Activated CD8-positive, alpha-beta memory T cell treated with anti-CD3 and anti-CD28 coated beads, Interleukin-2, amount 50 U/mL, for 48 hours (primary cell): Measurements from ENCODE around the gene PTPRG.

Experiments used
- DNase-seq: peaks from one replicate; pipeline ENCODE4 v3.0.0-alpha.2; 2020

PTPRG gene

GRCh38 chr3:61937477-61937876, 376.1 kb downstream of the PTPRG start:
- DNase-seq = no peak

GRCh38 chr3:61938878-61939549, 377.6 kb downstream of the PTPRG start:
- no peak for DNase-seq

DNA sequence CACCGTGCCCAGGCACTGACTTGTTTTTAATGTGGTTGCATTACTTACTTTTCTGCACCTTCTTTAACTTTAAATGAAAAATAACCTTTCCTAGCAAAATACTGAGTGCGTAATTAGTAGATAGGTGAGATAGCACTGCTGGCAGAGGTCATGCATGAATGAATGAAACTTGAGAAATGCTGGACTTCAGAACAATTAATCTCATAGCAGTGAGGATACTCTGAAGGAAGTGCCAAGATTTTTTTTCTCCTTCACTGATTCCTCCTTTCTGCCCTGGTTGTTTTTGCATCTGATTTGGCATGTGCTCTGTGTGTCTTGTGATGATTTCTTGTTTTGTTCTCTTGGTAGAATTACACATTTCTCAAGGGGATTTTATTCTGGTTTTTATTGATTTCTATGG, 378.9 kb downstream of the PTPRG start:
- DNase-seq = no peak

GRCh38 chr3:61943975-61944374, 382.6 kb downstream of the PTPRG start:
- no peak for DNase-seq

- DNase-seq = no peak
Observed at GRCh38 chr3:61944726-61945125, 383.4 kb downstream of the PTPRG start.

- no peak for DNase-seq
Observed at GRCh38 chr3:61945657-61946056, 384.3 kb downstream of the PTPRG start.

- DNase-seq = no peak
Observed at GRCh38 chr3:61946570-61947324, 385.4 kb downstream of the PTPRG start.

DNA sequence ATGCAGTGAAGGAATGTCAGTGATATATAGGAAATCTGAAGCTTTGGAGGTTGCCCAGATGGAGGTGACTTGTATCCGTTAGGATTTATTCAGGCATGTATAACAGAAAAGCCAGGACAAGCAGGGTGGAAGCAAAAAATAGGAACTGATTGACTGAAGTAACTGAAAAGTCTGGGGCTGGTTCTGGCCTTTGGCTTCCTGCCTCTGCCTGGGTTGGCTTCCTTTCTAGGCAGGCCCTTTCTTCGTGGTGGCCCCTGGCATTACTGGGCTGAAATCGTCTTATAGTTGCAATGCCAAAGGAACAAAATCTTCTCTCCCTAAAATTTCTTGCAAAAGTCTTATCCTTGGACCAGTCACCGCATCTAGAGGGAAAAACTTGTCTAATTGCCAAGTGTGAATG, 386.1 kb downstream of the PTPRG start:
- no peak for DNase-seq

DNA sequence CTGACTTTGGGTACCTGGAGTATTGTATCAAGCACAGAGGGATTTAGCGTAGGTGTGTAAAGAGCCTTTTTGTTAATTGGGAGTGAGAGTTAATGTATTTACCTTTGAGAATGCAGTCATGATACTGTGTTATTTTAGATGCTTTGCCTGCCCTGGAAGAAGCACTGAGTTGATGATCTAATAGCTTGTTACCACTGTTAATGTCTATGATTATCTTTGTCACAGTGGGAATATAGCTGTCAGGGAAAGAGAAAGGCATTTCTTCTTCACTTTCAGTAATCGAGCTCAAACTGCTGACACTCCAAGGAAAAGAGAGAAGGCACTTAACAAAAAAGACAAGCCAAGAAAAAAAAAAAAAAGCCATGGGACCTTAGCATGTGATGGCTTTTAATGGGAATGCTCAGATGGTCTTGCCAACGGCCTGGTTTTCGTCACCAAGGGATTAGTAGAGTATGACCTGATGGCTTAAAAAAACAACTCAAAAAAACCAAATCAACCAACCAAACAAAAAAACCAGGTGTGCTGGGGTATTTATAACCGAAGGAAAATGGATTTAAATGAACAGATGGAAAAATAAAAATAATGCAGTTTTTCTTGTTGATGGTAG, 387.4 kb downstream of the PTPRG start:
- no peak for DNase-seq

- DNase-seq = no peak
Observed at GRCh38 chr3:61954097-61954540, 392.7 kb downstream of the PTPRG start.

DNA sequence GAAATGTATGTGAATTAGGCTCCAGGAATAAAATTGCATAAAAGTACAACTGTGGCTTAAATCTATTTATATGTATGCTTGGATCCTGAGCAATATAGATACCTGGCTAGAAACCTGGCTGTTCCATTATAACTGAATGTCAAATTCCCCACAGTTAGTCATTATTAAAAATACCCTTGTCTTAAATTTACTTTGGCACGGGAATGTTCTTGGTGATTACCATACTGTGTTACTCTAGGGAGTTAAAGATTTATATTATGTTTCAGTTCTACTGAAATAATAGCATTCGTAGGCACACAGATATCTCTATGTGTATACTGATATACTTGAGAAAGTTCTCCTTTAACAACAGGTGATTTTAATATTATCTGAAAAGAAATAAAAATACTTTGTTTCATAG, 394.1 kb downstream of the PTPRG start:
- DNase-seq = no peak

- no peak for DNase-seq
Observed at GRCh38 chr3:61956236-61956635, 394.9 kb downstream of the PTPRG start.

DNA sequence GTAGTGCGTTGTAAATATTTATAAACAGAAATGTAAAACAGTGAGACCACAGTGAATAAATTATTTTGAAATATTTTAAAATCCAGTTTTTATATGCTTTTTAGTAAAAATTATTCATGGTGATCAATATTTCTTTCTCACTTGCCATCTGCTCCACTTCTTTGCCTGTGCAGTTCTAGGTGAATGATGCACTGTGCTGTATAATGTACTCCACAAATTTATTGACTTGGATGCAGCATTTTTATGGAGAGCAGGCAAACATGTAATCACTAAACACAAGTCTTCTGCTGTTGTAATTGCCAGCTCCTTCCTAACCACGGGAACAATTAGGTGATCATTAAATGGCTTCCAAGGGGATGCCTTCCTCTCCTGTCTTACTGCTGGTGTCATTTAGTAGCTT, 395.9 kb downstream of the PTPRG start:
- no peak for DNase-seq

DNA sequence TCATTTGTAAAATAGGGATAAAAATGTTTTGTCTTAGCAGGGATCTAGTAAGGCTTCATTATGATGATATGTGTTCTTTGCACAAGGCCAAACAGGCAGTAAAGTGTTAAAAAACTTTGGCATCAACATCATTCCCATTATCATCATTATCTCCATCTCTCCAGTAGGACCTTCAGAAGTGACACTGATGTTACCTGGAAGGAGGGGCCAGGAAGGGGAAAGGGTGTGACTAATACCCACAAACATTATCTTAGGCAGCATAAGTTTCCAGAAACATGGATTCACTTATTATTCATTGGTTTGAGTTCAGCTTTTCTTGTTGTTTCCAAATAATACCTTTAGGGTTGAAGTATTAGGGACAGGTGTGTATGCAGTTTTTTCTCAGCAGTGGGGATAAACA, 399.6 kb downstream of the PTPRG start:
- no peak for DNase-seq

GRCh38 chr3:61961900-61962299, 400.5 kb downstream of the PTPRG start:
- DNase-seq = no peak

GRCh38 chr3:61964566-61964965, 403.2 kb downstream of the PTPRG start:
- no peak for DNase-seq

- no peak for DNase-seq
Observed at GRCh38 chr3:61965770-61966131, 404.4 kb downstream of the PTPRG start.

DNA sequence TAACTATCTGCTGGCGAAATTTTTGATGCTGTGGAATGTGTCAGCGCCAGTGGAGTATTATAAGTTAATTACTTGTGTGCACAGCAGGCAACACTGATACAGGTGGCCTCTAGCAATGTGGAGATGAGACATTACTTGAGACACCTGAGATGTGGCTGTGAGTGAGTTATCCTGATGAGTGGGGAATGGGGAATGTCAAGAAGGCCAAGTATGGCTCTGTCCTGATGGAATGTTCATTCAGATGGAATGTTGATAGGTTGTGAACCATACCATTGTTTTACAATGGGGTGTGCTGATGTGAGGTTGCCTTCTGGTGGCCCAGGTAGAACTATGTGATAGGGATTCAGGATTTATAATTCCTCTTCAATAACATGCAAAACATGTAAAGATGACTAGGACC, 404.8 kb downstream of the PTPRG start:
- DNase-seq = no peak

DNA sequence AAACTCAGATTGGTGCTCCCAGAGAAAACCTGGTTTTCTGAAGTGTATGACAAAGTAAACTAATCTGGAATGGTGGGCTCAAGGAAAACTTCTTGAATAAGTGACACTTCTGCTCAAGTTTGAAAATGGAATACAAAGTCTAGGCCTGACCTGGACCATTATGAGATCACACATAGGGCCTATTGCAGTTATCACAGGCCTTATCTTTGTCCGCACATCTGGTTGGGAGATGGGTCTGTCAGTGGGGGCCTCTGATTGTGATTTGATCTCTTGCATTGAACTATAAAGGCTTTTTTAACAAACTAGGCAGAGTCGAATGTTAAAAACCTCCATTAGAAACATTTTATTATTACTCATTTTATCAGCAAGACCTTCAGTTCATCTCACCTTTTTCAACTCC, 405.6 kb downstream of the PTPRG start:
- no peak for DNase-seq

- DNase-seq = no peak
Observed at GRCh38 chr3:61967937-61968336, 406.6 kb downstream of the PTPRG start.

GRCh38 chr3:61974662-61975061, 413.3 kb downstream of the PTPRG start:
- no peak for DNase-seq

DNA sequence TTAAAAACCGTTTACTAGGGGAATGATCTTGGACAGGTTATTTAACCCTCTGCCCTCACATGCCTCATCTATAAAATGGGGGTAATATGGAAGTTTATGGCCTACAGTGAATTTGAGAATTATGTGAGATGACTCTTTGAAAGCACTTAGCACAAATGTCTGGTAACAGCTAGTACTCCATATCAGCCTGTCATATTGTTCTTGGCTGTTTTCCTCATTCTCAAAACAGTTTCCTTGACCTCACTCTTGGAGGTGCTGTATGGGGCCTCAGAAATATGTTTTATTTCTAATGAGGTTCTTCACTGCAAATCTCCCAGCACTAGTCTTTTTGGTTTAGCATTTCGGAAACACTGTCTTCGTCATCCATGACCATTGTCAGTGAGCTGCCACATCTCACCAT, 413.8 kb downstream of the PTPRG start:
- no peak for DNase-seq

GRCh38 chr3:61975936-61976335, 414.6 kb downstream of the PTPRG start:
- DNase-seq = no peak
